Measurements from ENCODE around the gene CFAP54.

The CFAP54 gene

DNA sequence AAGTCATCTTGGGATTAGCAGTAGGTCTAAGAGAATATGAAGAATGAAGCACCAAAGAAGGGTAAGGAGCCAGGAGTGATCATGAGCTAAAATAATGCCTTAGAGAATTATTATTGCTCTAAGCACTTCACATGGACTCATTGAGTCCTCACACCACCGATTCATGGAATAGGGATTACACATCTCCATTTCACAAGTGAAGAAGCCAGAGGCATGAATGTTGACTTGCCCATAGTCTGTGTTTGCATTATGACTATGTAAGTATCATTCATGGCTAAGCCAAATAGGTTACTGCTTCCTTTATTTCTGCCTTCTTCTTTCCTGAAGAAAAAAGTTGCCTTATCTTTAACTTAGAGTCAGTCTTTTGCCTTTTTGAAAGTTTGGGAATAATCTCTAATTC, 318.4 kb downstream of the CFAP54 start (continued):
- TF ChIP-seq TCF4 (CRISPR knock-in tag; IDR thresholded peaks at IDR 0.05; ENCODE audit: borderline replicate concordance), result no peak
- no peak for TF ChIP-seq ISL1 (CRISPR knock-in tag; IDR thresholded peaks at IDR 0.05)
- TF ChIP-seq TOX (CRISPR knock-in tag; IDR thresholded peaks at IDR 0.05; ENCODE audit: borderline replicate concordance), result no peak
- TF ChIP-seq, protein P1, sequence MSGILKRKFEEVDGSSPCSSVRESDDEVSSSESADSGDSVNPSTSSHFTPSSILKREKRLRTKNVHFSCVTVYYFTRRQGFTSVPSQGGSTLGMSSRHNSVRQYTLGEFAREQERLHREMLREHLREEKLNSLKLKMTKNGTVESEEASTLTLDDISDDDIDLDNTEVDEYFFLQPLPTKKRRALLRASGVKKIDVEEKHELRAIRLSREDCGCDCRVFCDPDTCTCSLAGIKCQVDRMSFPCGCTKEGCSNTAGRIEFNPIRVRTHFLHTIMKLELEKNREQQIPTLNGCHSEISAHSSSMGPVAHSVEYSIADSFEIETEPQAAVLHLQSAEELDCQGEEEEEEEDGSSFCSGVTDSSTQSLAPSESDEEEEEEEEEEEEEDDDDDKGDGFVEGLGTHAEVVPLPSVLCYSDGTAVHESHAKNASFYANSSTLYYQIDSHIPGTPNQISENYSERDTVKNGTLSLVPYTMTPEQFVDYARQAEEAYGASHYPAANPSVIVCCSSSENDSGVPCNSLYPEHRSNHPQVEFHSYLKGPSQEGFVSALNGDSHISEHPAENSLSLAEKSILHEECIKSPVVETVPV (CRISPR knock-in tag; IDR thresholded peaks at IDR 0.05), result no peak
- TF ChIP-seq, protein P2, sequence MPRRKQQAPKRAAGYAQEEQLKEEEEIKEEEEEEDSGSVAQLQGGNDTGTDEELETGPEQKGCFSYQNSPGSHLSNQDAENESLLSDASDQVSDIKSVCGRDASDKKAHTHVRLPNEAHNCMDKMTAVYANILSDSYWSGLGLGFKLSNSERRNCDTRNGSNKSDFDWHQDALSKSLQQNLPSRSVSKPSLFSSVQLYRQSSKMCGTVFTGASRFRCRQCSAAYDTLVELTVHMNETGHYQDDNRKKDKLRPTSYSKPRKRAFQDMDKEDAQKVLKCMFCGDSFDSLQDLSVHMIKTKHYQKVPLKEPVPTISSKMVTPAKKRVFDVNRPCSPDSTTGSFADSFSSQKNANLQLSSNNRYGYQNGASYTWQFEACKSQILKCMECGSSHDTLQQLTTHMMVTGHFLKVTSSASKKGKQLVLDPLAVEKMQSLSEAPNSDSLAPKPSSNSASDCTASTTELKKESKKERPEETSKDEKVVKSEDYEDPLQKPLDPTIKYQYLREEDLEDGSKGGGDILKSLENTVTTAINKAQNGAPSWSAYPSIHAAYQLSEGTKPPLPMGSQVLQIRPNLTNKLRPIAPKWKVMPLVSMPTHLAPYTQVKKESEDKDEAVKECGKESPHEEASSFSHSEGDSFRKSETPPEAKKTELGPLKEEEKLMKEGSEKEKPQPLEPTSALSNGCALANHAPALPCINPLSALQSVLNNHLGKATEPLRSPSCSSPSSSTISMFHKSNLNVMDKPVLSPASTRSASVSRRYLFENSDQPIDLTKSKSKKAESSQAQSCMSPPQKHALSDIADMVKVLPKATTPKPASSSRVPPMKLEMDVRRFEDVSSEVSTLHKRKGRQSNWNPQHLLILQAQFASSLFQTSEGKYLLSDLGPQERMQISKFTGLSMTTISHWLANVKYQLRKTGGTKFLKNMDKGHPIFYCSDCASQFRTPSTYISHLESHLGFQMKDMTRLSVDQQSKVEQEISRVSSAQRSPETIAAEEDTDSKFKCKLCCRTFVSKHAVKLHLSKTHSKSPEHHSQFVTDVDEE (CRISPR knock-in tag; IDR thresholded peaks at IDR 0.05), result no peak

DNA sequence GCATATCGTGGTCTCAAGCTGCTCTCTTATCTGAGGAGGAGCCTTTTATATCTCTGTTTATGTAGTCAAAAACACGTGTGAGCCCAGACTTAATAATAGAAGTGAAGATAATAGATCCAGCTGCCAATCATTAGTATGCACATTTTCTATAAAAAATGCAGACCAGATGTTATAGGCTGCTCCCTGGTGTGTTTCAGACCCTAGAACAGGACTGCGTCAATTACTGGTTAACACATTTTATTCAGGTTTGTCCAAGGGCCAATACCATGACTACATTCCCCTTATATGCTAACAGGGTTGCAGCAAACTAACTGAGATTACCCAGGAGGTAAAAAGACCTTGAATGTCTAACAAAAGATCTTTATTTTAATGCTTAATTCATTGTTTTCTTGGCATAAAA, 319.2 kb downstream of the CFAP54 start:
- TF ChIP-seq ISL1 (CRISPR knock-in tag; IDR thresholded peaks at IDR 0.05) (no peak), ZC3H10 (CRISPR knock-in tag; IDR thresholded peaks at IDR 0.05) (no peak), TCF4 (CRISPR knock-in tag; IDR thresholded peaks at IDR 0.05; ENCODE audit: borderline replicate concordance) (no peak), ZFP3 (CRISPR knock-in tag; IDR thresholded peaks at IDR 0.05) (no peak), CSDC2 (CRISPR knock-in tag; IDR thresholded peaks at IDR 0.05) (no peak), OSR1 (CRISPR knock-in tag; IDR thresholded peaks at IDR 0.05) (no peak), PPARA (CRISPR knock-in tag; IDR thresholded peaks at IDR 0.05; ENCODE audit: borderline replicate concordance) (no peak), ZNF70 (CRISPR knock-in tag; IDR thresholded peaks at IDR 0.05) (no peak), ZNF565 (CRISPR knock-in tag; conservative IDR thresholded peaks at IDR 0.05; ENCODE audit: low read depth) (no peak), SNAI2 (CRISPR knock-in tag; IDR thresholded peaks at IDR 0.05) (no peak), ESRRG (CRISPR knock-in tag; IDR thresholded peaks at IDR 0.05) (no peak), GLIS3 (CRISPR knock-in tag; IDR thresholded peaks at IDR 0.05) (no peak), ZNF8 (CRISPR knock-in tag; IDR thresholded peaks at IDR 0.05) (no peak), ZFP30 (CRISPR knock-in tag; IDR thresholded peaks at IDR 0.05) (no peak)
- TF ChIP-seq, protein P1 (CRISPR knock-in tag; IDR thresholded peaks at IDR 0.05), result no peak
- TF ChIP-seq, protein P3, sequence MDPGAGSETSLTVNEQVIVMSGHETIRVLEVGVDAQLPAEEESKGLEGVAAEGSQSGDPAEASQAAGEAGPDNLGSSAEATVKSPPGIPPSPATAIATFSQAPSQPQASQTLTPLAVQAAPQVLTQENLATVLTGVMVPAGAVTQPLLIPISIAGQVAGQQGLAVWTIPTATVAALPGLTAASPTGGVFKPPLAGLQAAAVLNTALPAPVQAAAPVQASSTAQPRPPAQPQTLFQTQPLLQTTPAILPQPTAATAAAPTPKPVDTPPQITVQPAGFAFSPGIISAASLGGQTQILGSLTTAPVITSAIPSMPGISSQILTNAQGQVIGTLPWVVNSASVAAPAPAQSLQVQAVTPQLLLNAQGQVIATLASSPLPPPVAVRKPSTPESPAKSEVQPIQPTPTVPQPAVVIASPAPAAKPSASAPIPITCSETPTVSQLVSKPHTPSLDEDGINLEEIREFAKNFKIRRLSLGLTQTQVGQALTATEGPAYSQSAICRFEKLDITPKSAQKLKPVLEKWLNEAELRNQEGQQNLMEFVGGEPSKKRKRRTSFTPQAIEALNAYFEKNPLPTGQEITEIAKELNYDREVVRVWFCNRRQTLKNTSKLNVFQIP (CRISPR knock-in tag; IDR thresholded peaks at IDR 0.05; ENCODE audit: borderline replicate concordance, low read depth), result no peak
- TF ChIP-seq, protein P4, sequence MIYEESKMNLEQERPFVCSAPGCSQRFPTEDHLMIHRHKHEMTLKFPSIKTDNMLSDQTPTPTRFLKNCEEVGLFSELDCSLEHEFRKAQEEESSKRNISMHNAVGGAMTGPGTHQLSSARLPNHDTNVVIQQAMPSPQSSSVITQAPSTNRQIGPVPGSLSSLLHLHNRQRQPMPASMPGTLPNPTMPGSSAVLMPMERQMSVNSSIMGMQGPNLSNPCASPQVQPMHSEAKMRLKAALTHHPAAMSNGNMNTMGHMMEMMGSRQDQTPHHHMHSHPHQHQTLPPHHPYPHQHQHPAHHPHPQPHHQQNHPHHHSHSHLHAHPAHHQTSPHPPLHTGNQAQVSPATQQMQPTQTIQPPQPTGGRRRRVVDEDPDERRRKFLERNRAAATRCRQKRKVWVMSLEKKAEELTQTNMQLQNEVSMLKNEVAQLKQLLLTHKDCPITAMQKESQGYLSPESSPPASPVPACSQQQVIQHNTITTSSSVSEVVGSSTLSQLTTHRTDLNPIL (CRISPR knock-in tag; IDR thresholded peaks at IDR 0.05; ENCODE audit: low read depth), result no peak
- ATAC-seq, result no peak

DNA sequence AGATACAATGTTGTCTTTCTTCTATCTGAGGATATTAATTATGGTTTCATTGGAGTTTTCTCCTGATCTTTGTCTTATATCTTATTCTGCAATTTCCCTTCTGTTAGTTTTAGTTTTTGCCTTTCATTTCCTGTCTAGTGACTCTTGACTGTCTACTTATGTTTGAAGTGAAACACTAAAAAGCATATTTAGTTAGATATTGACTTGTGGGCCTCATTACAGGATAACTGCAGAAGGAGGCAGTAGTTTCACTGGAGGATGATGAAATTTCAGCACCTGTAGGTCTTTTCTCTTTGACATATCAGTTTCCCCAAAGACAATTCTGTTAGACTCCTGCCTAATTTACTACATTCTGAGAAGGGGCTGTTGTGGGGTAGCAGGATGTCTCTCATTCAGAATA, 320.1 kb downstream of the CFAP54 start:
- no peak for ATAC-seq
- TF ChIP-seq ZNF70 (CRISPR knock-in tag; IDR thresholded peaks at IDR 0.05) (no peak), ESRRG (CRISPR knock-in tag; IDR thresholded peaks at IDR 0.05) (no peak), ISL1 (CRISPR knock-in tag; IDR thresholded peaks at IDR 0.05) (no peak), ZNF565 (CRISPR knock-in tag; conservative IDR thresholded peaks at IDR 0.05; ENCODE audit: low read depth) (no peak), SNAI2 (CRISPR knock-in tag; IDR thresholded peaks at IDR 0.05) (no peak), OSR1 (CRISPR knock-in tag; IDR thresholded peaks at IDR 0.05) (no peak), ZC3H10 (CRISPR knock-in tag; IDR thresholded peaks at IDR 0.05) (no peak), ZFP3 (CRISPR knock-in tag; IDR thresholded peaks at IDR 0.05) (no peak), RARB (CRISPR knock-in tag; IDR thresholded peaks at IDR 0.05) (no peak), ZNF8 (CRISPR knock-in tag; IDR thresholded peaks at IDR 0.05) (no peak), GLIS3 (CRISPR knock-in tag; IDR thresholded peaks at IDR 0.05) (no peak), TCF4 (CRISPR knock-in tag; IDR thresholded peaks at IDR 0.05; ENCODE audit: borderline replicate concordance) (no peak), TOX (CRISPR knock-in tag; IDR thresholded peaks at IDR 0.05; ENCODE audit: borderline replicate concordance) (no peak), PPARA (CRISPR knock-in tag; IDR thresholded peaks at IDR 0.05; ENCODE audit: borderline replicate concordance) (no peak), ZFP30 (CRISPR knock-in tag; IDR thresholded peaks at IDR 0.05) (no peak), BACH2 (CRISPR knock-in tag; IDR thresholded peaks at IDR 0.05; ENCODE audit: borderline replicate concordance) (no peak)
- TF ChIP-seq, protein P1 (CRISPR knock-in tag; IDR thresholded peaks at IDR 0.05), result no peak
- TF ChIP-seq, protein P5, sequence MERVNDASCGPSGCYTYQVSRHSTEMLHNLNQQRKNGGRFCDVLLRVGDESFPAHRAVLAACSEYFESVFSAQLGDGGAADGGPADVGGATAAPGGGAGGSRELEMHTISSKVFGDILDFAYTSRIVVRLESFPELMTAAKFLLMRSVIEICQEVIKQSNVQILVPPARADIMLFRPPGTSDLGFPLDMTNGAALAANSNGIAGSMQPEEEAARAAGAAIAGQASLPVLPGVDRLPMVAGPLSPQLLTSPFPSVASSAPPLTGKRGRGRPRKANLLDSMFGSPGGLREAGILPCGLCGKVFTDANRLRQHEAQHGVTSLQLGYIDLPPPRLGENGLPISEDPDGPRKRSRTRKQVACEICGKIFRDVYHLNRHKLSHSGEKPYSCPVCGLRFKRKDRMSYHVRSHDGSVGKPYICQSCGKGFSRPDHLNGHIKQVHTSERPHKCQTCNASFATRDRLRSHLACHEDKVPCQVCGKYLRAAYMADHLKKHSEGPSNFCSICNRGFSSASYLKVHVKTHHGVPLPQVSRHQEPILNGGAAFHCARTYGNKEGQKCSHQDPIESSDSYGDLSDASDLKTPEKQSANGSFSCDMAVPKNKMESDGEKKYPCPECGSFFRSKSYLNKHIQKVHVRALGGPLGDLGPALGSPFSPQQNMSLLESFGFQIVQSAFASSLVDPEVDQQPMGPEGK (CRISPR knock-in tag; IDR thresholded peaks at IDR 0.05; ENCODE audit: borderline replicate concordance), result no peak

Measured in SK-N-SH treated with all-trans-retinoic acid at 6 μM for 48 hours (cell line).